Heart left ventricle (tissue), 16 donors: ENCODE results near the gene DNM3. TPM values are rescaled to one million over a fixed set of nuclear protein-coding genes. Genes with fewer than 3 reads are reported as not detected.

Experiments
- ATAC-seq, 4 donors: fragments of 200-7000 bp; cut with Tn5 transposase; one replicate each; pipeline ENCODE4 v1.9.1; 2020 to 2022; ENCODE audit warnings: moderate library complexity in 4 of 4, mild to moderate bottlenecking in 3 of 4, moderate number of reproducible peaks in 1 of 4
- DNase-seq, 5 donors: peaks; one replicate each; pipeline ENCODE4 v3.0.0-alpha.2; 2020
- H3K27ac ChIP-seq, 12 donors: fragments of 200-600 bp; sonication (generic) in 4 of 12; one replicate each; pipeline versions ENCODE4 v1.5.0 to v1.8.0; 2016 to 2022; ENCODE audit warnings: mild to moderate bottlenecking in 2 of 12
- H3K27me3 ChIP-seq, 9 donors: fragments of 200-600 bp; sonication (generic) in 2 of 9; one replicate each; pipeline versions ENCODE4 v1.5.1 to v1.8.0; 2016 to 2022; ENCODE audit warnings: mild to moderate bottlenecking in 3 of 9
- H3K36me3 ChIP-seq, 9 donors: fragments of 200-600 bp; sonication (generic) in 2 of 9; one replicate each; pipeline versions ENCODE4 v1.5.0 to v1.8.0; 2018 to 2022; ENCODE audit warnings: mild to moderate bottlenecking in 2 of 9
- H3K4me1 ChIP-seq, 12 donors: fragments of 200-600 bp; sonication (generic) in 4 of 12; one replicate each; pipeline versions ENCODE4 v1.5.0 to v1.8.0; 2016 to 2022; ENCODE audit warnings: mild to moderate bottlenecking in 3 of 12
- H3K4me3 ChIP-seq, 12 donors: fragments of 200-600 bp; sonication (generic) in 4 of 12; one replicate each; pipeline versions ENCODE4 v1.5.0 to v1.8.0; 2017 to 2022; ENCODE audit warnings: mild to moderate bottlenecking in 9 of 12, moderate library complexity in 4 of 12
- H3K9me3 ChIP-seq, 12 donors: fragments of 200-600 bp; sonication (generic) in 4 of 12; one replicate each; pipeline versions ENCODE4 v1.5.0 to v1.8.0; 2016 to 2022; ENCODE audit warnings: mild to moderate bottlenecking in 1 of 12
- POLR2A ChIP-seq, 2 donors: fragments of 450-650 bp; IDR thresholded peaks; one replicate each; pipeline ENCODE4 v1.6.1; 2017; ENCODE audit warnings: antibody characterized with exemption in 2 of 2, mild to moderate bottlenecking in 2 of 2, moderate library complexity in 2 of 2
- WGBS, 4 donors: extraction: QIAGEN DNeasy Blood & Tissue Kit in 2 of 4; methylation state at CpG; one replicate each; pipeline versions ENCODE4 v1.1.5 to v1.1.7; 2013 to 2018; 5-methylcytosine and 5-hydroxymethylcytosine counted together
- intact Hi-C, 10 donors: fragments of 100-400 bp; cut with DNase I; formaldehyde crosslinking; loops; one replicate each; pipeline versions ENCODE4 v1.11.1 to v1.14.2; 2022
- polyA plus RNA-seq, 2 donors: library from polyadenylated mRNA; stranded (reverse); fragments of 200-250 nt; gene quantifications; one replicate each; pipeline ENCODE4 v1.2.3, GENCODE V29; 2013
- total RNA-seq, 9 donors: library from RNA; depleted of rRNA in 2 of 9; stranded (reverse); fragments of >200 nt in 2 of 9; fragmentation: NEBNext Ultra II Directional in 3 of 9; extraction: Animal tissue kit (Norgen Biotek cat#: 25700) in 3 of 9; gene quantifications; one replicate each; pipeline versions ENCODE4 v1.1.0 to v1.2.4, GENCODE V29; 2016 to 2023
- TF ChIP-seq, protein P1 (sequence below), 12 donors: fragments of 200-600 bp; sonication (generic) in 4 of 12; IDR thresholded peaks; one replicate each; pipeline versions ENCODE4 v1.5.0 to v1.8.0; 2018 to 2022; ENCODE audit warnings: antibody characterized with exemption in 12 of 12, mild to moderate bottlenecking in 5 of 12
- donor health status: ischemic (EF 13 %, LVEDD 7.1; RV severe dilation, severe dysfunction).
- donor health status: healthy with polysubstance abuse.
- donor health status: DM: no; HTN: yes; CAD: no.
- donor health status: DM: no; HTN: no; CAD: no.
- donor health status: ischemic (EF 25% LVEDD 6.9; RV normal size, moderate dysfunction).
- donor health status: ischemic (EF 25% LVEDD 5.7; RV mildly dilated, moderate dysfunction).
- donor health status: healthy.
- donor health status: DM: yes; HTN: yes; CAD: no.
- donor health status: ischemic (EF 35%, LVEDD 5.7; RV mildly dilated, moderate dysfunction).
- donor health status: nonischemic (EF 11% LVEDD 7.7; RV severe dilation, severe dysfunction).
- donor health status: DM: yes; HTN: yes; CAD: no.
- donor health status: PGD.
- donor health status: ischemic (EF 29% LVEDD 5.4; RV normal size, mild dysfunction).
- donor health status: nonischemic (EF 23%, LVEDD 6.1; RV moderate dilation, normal function).

The DNM3 gene
- total and polyA plus RNA-seq, 11 donors = 0.44 to 3.9 (median 1.9) TPM

DNA sequence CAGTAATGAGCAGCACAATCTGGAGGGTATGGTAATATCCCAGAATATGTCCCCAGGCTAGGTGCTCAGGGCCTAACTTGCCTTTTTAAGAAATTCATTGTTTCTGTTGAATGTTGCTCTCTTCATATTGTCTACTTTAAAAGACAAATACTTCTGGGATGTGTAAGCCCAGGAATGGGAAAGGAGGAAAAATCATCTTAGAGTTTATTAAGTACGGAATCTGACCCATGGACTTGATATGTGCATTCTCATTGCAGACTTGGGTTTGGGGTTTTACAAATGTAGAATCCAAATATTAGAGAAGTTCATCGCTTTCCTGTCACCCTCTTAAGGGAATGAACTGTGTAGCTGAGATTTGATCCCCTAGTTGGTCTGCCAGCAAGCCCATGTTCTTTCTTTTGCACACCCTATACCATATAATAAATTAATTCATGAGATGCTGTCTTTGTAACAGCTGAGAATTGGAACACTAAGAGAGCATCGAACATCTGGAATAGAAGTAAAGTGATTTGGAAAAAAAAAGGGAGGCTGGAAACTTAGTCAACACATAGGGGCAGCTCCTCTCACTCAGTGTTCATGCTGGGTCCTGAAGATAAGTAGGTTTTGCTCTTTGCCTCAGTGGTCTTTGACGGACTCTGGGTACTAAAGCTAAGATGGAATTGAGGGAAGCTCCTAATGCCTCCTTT, 343.4 kb downstream of the DNM3 start:
- no peak for TF ChIP-seq POLR2A (IDR thresholded peaks at IDR 0.05)
- TF ChIP-seq, protein P1, sequence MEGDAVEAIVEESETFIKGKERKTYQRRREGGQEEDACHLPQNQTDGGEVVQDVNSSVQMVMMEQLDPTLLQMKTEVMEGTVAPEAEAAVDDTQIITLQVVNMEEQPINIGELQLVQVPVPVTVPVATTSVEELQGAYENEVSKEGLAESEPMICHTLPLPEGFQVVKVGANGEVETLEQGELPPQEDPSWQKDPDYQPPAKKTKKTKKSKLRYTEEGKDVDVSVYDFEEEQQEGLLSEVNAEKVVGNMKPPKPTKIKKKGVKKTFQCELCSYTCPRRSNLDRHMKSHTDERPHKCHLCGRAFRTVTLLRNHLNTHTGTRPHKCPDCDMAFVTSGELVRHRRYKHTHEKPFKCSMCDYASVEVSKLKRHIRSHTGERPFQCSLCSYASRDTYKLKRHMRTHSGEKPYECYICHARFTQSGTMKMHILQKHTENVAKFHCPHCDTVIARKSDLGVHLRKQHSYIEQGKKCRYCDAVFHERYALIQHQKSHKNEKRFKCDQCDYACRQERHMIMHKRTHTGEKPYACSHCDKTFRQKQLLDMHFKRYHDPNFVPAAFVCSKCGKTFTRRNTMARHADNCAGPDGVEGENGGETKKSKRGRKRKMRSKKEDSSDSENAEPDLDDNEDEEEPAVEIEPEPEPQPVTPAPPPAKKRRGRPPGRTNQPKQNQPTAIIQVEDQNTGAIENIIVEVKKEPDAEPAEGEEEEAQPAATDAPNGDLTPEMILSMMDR (IDR thresholded peaks at IDR 0.05) = no peak
- H3K4me3 ChIP-seq = no peak overlapping the region
- H3K9me3 ChIP-seq = no peaks in the 10 kb centered on the region
- intact Hi-C loops = loop anchor here in 4 of 10 donors (5.0 kb wide), 3 partner anchors 37 to 213 kb away; no protein-coding TSS in a partner anchor
- 87 to 95% (median 91%) methylated on average over 4 of the region's 4 CpGs for WGBS, 4 donors
- H3K4me1 ChIP-seq = peaks cover 4 to 45% (median 17%) of the 10 kb centered on the region in 12 donors
- H3K36me3 ChIP-seq = no peaks in the 10 kb centered on the region
- no peak overlapping the region for H3K27ac ChIP-seq
- no peak for DNase-seq
- ATAC-seq = no peak
- H3K27me3 ChIP-seq = no peaks in the 10 kb centered on the region

GRCh38 chr1:172185211-172185610, 343.9 kb downstream of the DNM3 start:
- no peaks in the 10 kb centered on the region for H3K27me3 ChIP-seq
- peaks cover 0 to under 1% (median 0%) of the 10 kb centered on the region in 12 donors for H3K9me3 ChIP-seq
- no peak overlapping the region for H3K27ac ChIP-seq
- no peak overlapping the region for H3K4me3 ChIP-seq
- H3K36me3 ChIP-seq = no peaks in the 10 kb centered on the region
- intact Hi-C loops = no loop called here
- H3K4me1 ChIP-seq = peaks cover 4 to 41% (median 14%) of the 10 kb centered on the region in 12 donors
- TF ChIP-seq POLR2A (IDR thresholded peaks at IDR 0.05) = no peak
- TF ChIP-seq, protein P1 (IDR thresholded peaks at IDR 0.05) = no peak
- DNase-seq (no peak), ATAC-seq (no peak)

DNA sequence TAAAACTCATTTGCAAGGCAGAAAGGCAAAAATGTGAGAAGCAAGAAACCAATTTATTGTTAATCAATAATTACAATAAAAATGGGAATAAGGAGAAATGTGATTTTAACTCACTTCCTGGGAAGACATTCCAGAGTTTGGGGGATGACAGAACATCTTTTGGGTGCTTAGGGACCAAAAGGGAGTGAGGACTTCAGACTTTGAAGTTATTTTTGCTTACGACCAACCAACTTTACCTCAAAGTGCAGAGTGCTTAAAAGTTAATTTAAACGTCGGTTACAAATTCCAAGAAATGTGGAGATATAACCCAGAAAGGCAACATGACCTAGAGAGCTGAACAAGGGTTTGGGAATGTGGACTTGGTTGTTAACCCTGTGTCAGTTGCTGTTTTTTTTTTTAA, 344.7 kb downstream of the DNM3 start:
- Histone ChIP-seq H3K27ac (no peak overlapping the region), H3K36me3 (no peaks in the 10 kb centered on the region), H3K27me3 (no peaks in the 10 kb centered on the region), H3K4me1 (peaks cover 0 to 33% (median 10%) of the 10 kb centered on the region in 12 donors), H3K9me3 (peaks cover 0 to 2% (median 0%) of the 10 kb centered on the region in 12 donors), H3K4me3 (no peak overlapping the region)
- ATAC-seq (no peak), DNase-seq (no peak)
- intact Hi-C loops = no loop called here
- WGBS, 4 donors = 80 to 93% (median 86%) methylated on average over 3 of the region's 3 CpGs
- TF ChIP-seq POLR2A (IDR thresholded peaks at IDR 0.05) = no peak
- TF ChIP-seq, protein P1 (IDR thresholded peaks at IDR 0.05) = no peak

DNA sequence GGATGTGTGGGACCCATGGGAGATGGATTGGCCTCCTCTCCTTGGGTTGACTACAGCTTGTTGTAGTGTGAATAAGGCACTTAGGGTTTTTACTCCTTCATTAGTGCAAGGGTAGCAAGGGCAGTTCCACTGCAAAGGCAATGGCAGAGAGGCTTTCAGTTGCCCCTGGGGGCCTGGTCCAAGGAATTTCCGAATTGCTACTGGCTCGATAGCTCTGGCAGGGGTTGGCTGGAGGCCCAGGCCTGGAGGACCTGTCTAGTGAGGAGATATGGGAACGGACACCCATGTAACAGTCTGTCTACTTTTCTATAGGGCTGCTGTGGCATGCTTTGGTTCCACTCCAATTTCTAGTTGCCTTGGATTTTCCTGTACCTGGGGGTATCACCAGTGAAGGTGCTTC, 360.3 kb downstream of the DNM3 start:
- TF ChIP-seq, protein P1 (IDR thresholded peaks at IDR 0.05) = no peak
- no peak for TF ChIP-seq POLR2A (IDR thresholded peaks at IDR 0.05)
- Histone ChIP-seq H3K4me3 (no peak overlapping the region), H3K27me3 (no peaks in the 10 kb centered on the region), H3K9me3 (peaks cover 0 to 36% (median 16%) of the 10 kb centered on the region in 12 donors), H3K27ac (no peak overlapping the region), H3K4me1 (no peaks in the 10 kb centered on the region), H3K36me3 (no peaks in the 10 kb centered on the region)
- DNase-seq (peak in 1 of 5 donors; percentile 54), ATAC-seq (no peak)
- intact Hi-C loops = no loop called here
- WGBS, 4 donors = 37 to 65% (median 61%) methylated on average over 3 of the region's 3 CpGs
